Activated CD4-positive, alpha-beta memory T cell treated with anti-CD3 and anti-CD28 coated beads for 36 hours (primary cell): ENCODE measurements around the gene SH2D1B. TPM values are rescaled to one million over a fixed set of nuclear protein-coding genes. Genes with fewer than 3 reads are reported as not detected.

Source experiments
- CTCF ChIA-PET: fragments of 350-600 bp; sonication (Branson Sonifier 250); formaldehyde crosslinking; loops from one replicate; lab custom pipeline; 2021; ENCODE audit warnings: antibody characterized with exemption, inconsistent platforms; lab: Charles Lee
- POLR2A ChIA-PET: fragments of 350-600 bp; sonication (Branson Sonifier 250); formaldehyde crosslinking; loops from one replicate; lab custom pipeline; 2021; ENCODE audit warnings: antibody characterized with exemption; lab: Charles Lee
- DNase-seq: peaks from one replicate; pipeline ENCODE4 v3.0.0-alpha.2; 2020
- H3K27ac Mint-ChIP-seq: one replicate; pipeline ENCODE4 v1.8.0; 2021; ENCODE audit warnings: mixed read lengths
- H3K27me3 Mint-ChIP-seq: one replicate; pipeline ENCODE4 v1.8.0; 2021; ENCODE audit warnings: mixed read lengths
- H3K36me3 Mint-ChIP-seq: one replicate; pipeline ENCODE4 v1.8.0; 2021; ENCODE audit warnings: mixed read lengths
- H3K4me1 Mint-ChIP-seq: one replicate; pipeline ENCODE4 v1.8.0; 2021; ENCODE audit warnings: low read depth, mixed read lengths
- H3K4me3 Mint-ChIP-seq: one replicate; pipeline ENCODE4 v1.8.0; 2021; ENCODE audit warnings: mild to moderate bottlenecking, mixed read lengths
- H3K9me3 Mint-ChIP-seq: one replicate; pipeline ENCODE4 v1.8.0; 2021; ENCODE audit warnings: mixed read lengths
- intact Hi-C: fragments of 100-400 bp; cut with micrococcal nuclease; formaldehyde crosslinking; loops from one replicate; pipeline ENCODE4 v1.15.1; 2023
- total RNA-seq, 2 experiments: library from RNA; stranded (reverse); gene quantifications; one replicate each; pipeline ENCODE4 v1.2.3, GENCODE V29; 2021

The SH2D1B gene
- total RNA-seq, 2 experiments from 2014 or later, result not detected

- CTCF ChIA-PET, result no interaction called here
- H3K27me3 Mint-ChIP-seq, result no peaks in the 10 kb centered on the region
- no peak for DNase-seq
- H3K36me3 Mint-ChIP-seq, result no peaks in the 10 kb centered on the region
- H3K4me3 Mint-ChIP-seq, result no peak overlapping the region
- intact Hi-C loops, result no loop called here
- POLR2A ChIA-PET, result no interaction called here
- no peaks in the 10 kb centered on the region for H3K9me3 Mint-ChIP-seq
- H3K4me1 Mint-ChIP-seq, result no peaks in the 10 kb centered on the region
- no peak overlapping the region for H3K27ac Mint-ChIP-seq
Observed at GRCh38 chr1:162373541-162374260, 38.2 kb downstream of the SH2D1B start.

GRCh38 chr1:162373072-162373427 is 38.9 kb downstream of the SH2D1B start:
- H3K36me3 Mint-ChIP-seq, result no peaks in the 10 kb centered on the region
- no peak overlapping the region for H3K27ac Mint-ChIP-seq
- no peaks in the 10 kb centered on the region for H3K4me1 Mint-ChIP-seq
- DNase-seq, result no peak
- ChIA-PET CTCF (no interaction called here), POLR2A (no interaction called here)
- no peaks in the 10 kb centered on the region for H3K27me3 Mint-ChIP-seq
- intact Hi-C loops, result no loop called here
- no peak overlapping the region for H3K4me3 Mint-ChIP-seq
- no peaks in the 10 kb centered on the region for H3K9me3 Mint-ChIP-seq

GRCh38 chr1:162372159-162373071 is 39.5 kb downstream of the SH2D1B start:
- no peak for DNase-seq
- H3K4me3 Mint-ChIP-seq, result no peak overlapping the region
- no peaks in the 10 kb centered on the region for H3K9me3 Mint-ChIP-seq
- CTCF ChIA-PET, result no interaction called here
- intact Hi-C loops, result no loop called here
- POLR2A ChIA-PET, result no interaction called here
- H3K36me3 Mint-ChIP-seq, result no peaks in the 10 kb centered on the region
- H3K27ac Mint-ChIP-seq, result no peak overlapping the region
- no peaks in the 10 kb centered on the region for H3K27me3 Mint-ChIP-seq
- no peaks in the 10 kb centered on the region for H3K4me1 Mint-ChIP-seq

- intact Hi-C loops, result no loop called here
- Mint-ChIP-seq H3K27ac (no peak overlapping the region), H3K4me1 (no peaks in the 10 kb centered on the region), H3K36me3 (no peaks in the 10 kb centered on the region), H3K4me3 (no peak overlapping the region), H3K9me3 (no peaks in the 10 kb centered on the region), H3K27me3 (no peaks in the 10 kb centered on the region)
- ChIA-PET POLR2A (no interaction called here), CTCF (no interaction called here)
- no peak for DNase-seq
Observed at GRCh38 chr1:162371611-162372010, 40.3 kb downstream of the SH2D1B start.

- no peaks in the 10 kb centered on the region for H3K36me3 Mint-ChIP-seq
- no peak overlapping the region for H3K27ac Mint-ChIP-seq
- ChIA-PET POLR2A (no interaction called here), CTCF (no interaction called here)
- no peaks in the 10 kb centered on the region for H3K9me3 Mint-ChIP-seq
- no peak for DNase-seq
- no peaks in the 10 kb centered on the region for H3K27me3 Mint-ChIP-seq
- intact Hi-C loops, result no loop called here
- H3K4me3 Mint-ChIP-seq, result no peak overlapping the region
- H3K4me1 Mint-ChIP-seq, result no peaks in the 10 kb centered on the region
Observed at GRCh38 chr1:162370721-162371120, 41.2 kb downstream of the SH2D1B start.

GRCh38 chr1:162370161-162370560 is 41.8 kb downstream of the SH2D1B start:
- H3K27ac Mint-ChIP-seq, result no peak overlapping the region
- ChIA-PET CTCF (no interaction called here), POLR2A (no interaction called here)
- no peaks in the 10 kb centered on the region for H3K27me3 Mint-ChIP-seq
- no peak for DNase-seq
- H3K36me3 Mint-ChIP-seq, result no peaks in the 10 kb centered on the region
- intact Hi-C loops, result no loop called here
- H3K4me1 Mint-ChIP-seq, result no peaks in the 10 kb centered on the region
- H3K4me3 Mint-ChIP-seq, result no peak overlapping the region
- H3K9me3 Mint-ChIP-seq, result no peaks in the 10 kb centered on the region

GRCh38 chr1:162369571-162369970 is 42.4 kb downstream of the SH2D1B start:
- H3K9me3 Mint-ChIP-seq, result no peaks in the 10 kb centered on the region

GRCh38 chr1:162368451-162368850 is 43.5 kb downstream of the SH2D1B start:
- Mint-ChIP-seq H3K4me1 (no peaks in the 10 kb centered on the region), H3K36me3 (no peaks in the 10 kb centered on the region), H3K27ac (no peak overlapping the region), H3K27me3 (no peaks in the 10 kb centered on the region), H3K9me3 (no peaks in the 10 kb centered on the region), H3K4me3 (no peak overlapping the region)
- POLR2A ChIA-PET, result no interaction called here
- intact Hi-C loops, result no loop called here
- CTCF ChIA-PET, result no interaction called here
- DNase-seq, result no peak

More at GRCh38 chr1:162369571-162369970, 42.4 kb downstream of the SH2D1B start:
- Mint-ChIP-seq H3K27ac (no peak overlapping the region), H3K4me3 (no peak overlapping the region), H3K27me3 (no peaks in the 10 kb centered on the region), H3K4me1 (no peaks in the 10 kb centered on the region), H3K36me3 (no peaks in the 10 kb centered on the region)
- ChIA-PET POLR2A (no interaction called here), CTCF (no interaction called here)
- DNase-seq, result no peak
- intact Hi-C loops, result no loop called here

- no peak overlapping the region for H3K4me3 Mint-ChIP-seq
- H3K36me3 Mint-ChIP-seq, result no peaks in the 10 kb centered on the region
- H3K27ac Mint-ChIP-seq, result no peak overlapping the region
- intact Hi-C loops, result no loop called here
- no peaks in the 10 kb centered on the region for H3K27me3 Mint-ChIP-seq
- ChIA-PET CTCF (no interaction called here), POLR2A (no interaction called here)
- H3K9me3 Mint-ChIP-seq, result no peaks in the 10 kb centered on the region
- no peaks in the 10 kb centered on the region for H3K4me1 Mint-ChIP-seq
- no peak for DNase-seq
Observed at GRCh38 chr1:162367772-162368171, 44.2 kb downstream of the SH2D1B start.

- Mint-ChIP-seq H3K9me3 (no peaks in the 10 kb centered on the region), H3K36me3 (no peaks in the 10 kb centered on the region), H3K27me3 (no peaks in the 10 kb centered on the region), H3K4me3 (peak overlapping the region; percentile 11), H3K27ac (no peak overlapping the region), H3K4me1 (no peaks in the 10 kb centered on the region)
- DNase-seq, result no peak
- intact Hi-C loops, result no loop called here
- CTCF ChIA-PET, result no interaction called here
- POLR2A ChIA-PET, result no interaction called here
Observed at GRCh38 chr1:162367073-162367472, 44.9 kb downstream of the SH2D1B start.

GRCh38 chr1:162366671-162367070 is 45.3 kb downstream of the SH2D1B start:
- intact Hi-C loops, result no loop called here
- H3K27me3 Mint-ChIP-seq, result no peaks in the 10 kb centered on the region
- no peaks in the 10 kb centered on the region for H3K4me1 Mint-ChIP-seq
- CTCF ChIA-PET, result no interaction called here
- POLR2A ChIA-PET, result no interaction called here
- H3K4me3 Mint-ChIP-seq, result peak overlapping the region; percentile 11
- no peaks in the 10 kb centered on the region for H3K9me3 Mint-ChIP-seq
- no peaks in the 10 kb centered on the region for H3K36me3 Mint-ChIP-seq
- H3K27ac Mint-ChIP-seq, result no peak overlapping the region
- no peak for DNase-seq

- ChIA-PET CTCF (interaction anchor here (1.0 kb wide), 1 partner anchor 310 kb away, joined by 4 read pairs; no protein-coding TSS in a partner anchor), POLR2A (no interaction called here)
- Mint-ChIP-seq H3K4me3 (no peak overlapping the region), H3K4me1 (no peaks in the 10 kb centered on the region), H3K9me3 (no peaks in the 10 kb centered on the region), H3K36me3 (no peaks in the 10 kb centered on the region), H3K27ac (no peak overlapping the region), H3K27me3 (no peaks in the 10 kb centered on the region)
- intact Hi-C loops, result no loop called here
- no peak for DNase-seq
Observed at GRCh38 chr1:162366149-162366548, 45.8 kb downstream of the SH2D1B start.
